GM19238 (cell line): ENCODE results near the gene HOXA13.

Experiments
- DNase-seq: peaks from one replicate; pipeline ENCODE4 v3.0.0; 2011; ENCODE audit warnings: low spot score; ENCODE audit not compliant: insufficient read length

Gene HOXA13

GRCh38 chr7:27237735-27238334 lies 37.9 kb upstream of the HOXA13 start:
- no peak for DNase-seq

GRCh38 chr7:27235387-27236311 lies 35.8 kb upstream of the HOXA13 start:
- no peak for DNase-seq

GRCh38 chr7:27229448-27229847 lies 29.6 kb upstream of the HOXA13 start:
- no peak for DNase-seq

- no peak for DNase-seq
Measured at GRCh38 chr7:27224983-27225934, 25.4 kb upstream of the HOXA13 start.

- DNase-seq = no peak
Measured at GRCh38 chr7:27223941-27224575, 24.2 kb upstream of the HOXA13 start.

GRCh38 chr7:27221201-27221797 lies 21.4 kb upstream of the HOXA13 start:
- DNase-seq = no peak

- no peak for DNase-seq
Measured at GRCh38 chr7:27220440-27220955, 20.6 kb upstream of the HOXA13 start.

- DNase-seq = no peak
Measured at GRCh38 chr7:27219821-27220220, 19.9 kb upstream of the HOXA13 start.

GRCh38 chr7:27217951-27218350 lies 18.1 kb upstream of the HOXA13 start:
- no peak for DNase-seq

- no peak for DNase-seq
Measured at GRCh38 chr7:27215356-27215755, 15.5 kb upstream of the HOXA13 start.

GRCh38 chr7:27214239-27214950 lies 14.5 kb upstream of the HOXA13 start:
- DNase-seq = no peak

GRCh38 chr7:27213433-27214238 lies 13.7 kb upstream of the HOXA13 start:
- no peak for DNase-seq

GRCh38 chr7:27212497-27213432 lies 12.9 kb upstream of the HOXA13 start:
- DNase-seq = no peak

- no peak for DNase-seq
Measured at GRCh38 chr7:27211764-27212204, 11.9 kb upstream of the HOXA13 start.

GRCh38 chr7:27211084-27211446 lies 11.2 kb upstream of the HOXA13 start:
- no peak for DNase-seq

GRCh38 chr7:27210441-27211083 lies 10.7 kb upstream of the HOXA13 start:
- DNase-seq = no peak

- no peak for DNase-seq
Measured at GRCh38 chr7:27209933-27210440, 10.1 kb upstream of the HOXA13 start.
